SK-N-SH treated with all-trans-retinoic acid at 6 μM for 48 hours (cell line): Measurements from ENCODE around the gene ZNF136.

Experiments
- ATAC-seq: fragments of 200-7000 bp; cut with Tn5 transposase; 3 replicates; pipeline ENCODE4 v1.9.1; 2020; ENCODE audit warnings: mild to moderate bottlenecking, moderate library complexity
- ARNTL ChIP-seq: fragments of 450-650 bp; formaldehyde crosslinking; IDR thresholded peaks from 2 replicates; pipeline ENCODE4 v1.5.0; 2020; ENCODE audit warnings: low read depth, mild to moderate bottlenecking, moderate library complexity, borderline replicate concordance
- BACH2 ChIP-seq: fragments of 250-450 bp; sonication (Bioruptor Pico); IDR thresholded peaks from 2 replicates; pipeline ENCODE4 v1.9.0; 2021; ENCODE audit warnings: mild to moderate bottlenecking, borderline replicate concordance
- CSDC2 ChIP-seq: fragments of 250-450 bp; sonication (Bioruptor Pico); IDR thresholded peaks from 2 replicates; pipeline ENCODE4 v1.5.0; 2020; ENCODE audit warnings: mild to moderate bottlenecking, moderate library complexity
- GLIS3 ChIP-seq: fragments of 250-450 bp; sonication (Bioruptor Pico); IDR thresholded peaks from 2 replicates; pipeline ENCODE4 v1.5.0; 2020; ENCODE audit warnings: mild to moderate bottlenecking, moderate library complexity
- ISL1 ChIP-seq: fragments of 250-450 bp; sonication (Bioruptor Pico); IDR thresholded peaks from 2 replicates; pipeline ENCODE4 v2.1.2; 2022; ENCODE audit warnings: mild to moderate bottlenecking, moderate library complexity
- PPARA ChIP-seq: fragments of 250-450 bp; sonication (Bioruptor Pico); IDR thresholded peaks from 2 replicates; pipeline ENCODE4 v1.5.0; 2020; ENCODE audit warnings: mild to moderate bottlenecking, borderline replicate concordance
- RARB ChIP-seq: fragments of 250-450 bp; sonication (Bioruptor Pico); IDR thresholded peaks from 2 replicates; pipeline ENCODE4 v1.8.0; 2021; ENCODE audit warnings: mild to moderate bottlenecking, moderate library complexity
- TCF4 ChIP-seq: fragments of 250-450 bp; sonication (Bioruptor Pico); IDR thresholded peaks from 2 replicates; pipeline ENCODE4 v1.8.0; 2021; ENCODE audit warnings: mild to moderate bottlenecking, moderate library complexity, borderline replicate concordance
- TOX ChIP-seq: fragments of 250-450 bp; sonication (Bioruptor Pico); IDR thresholded peaks from 2 replicates; pipeline ENCODE4 v1.8.0; 2021; ENCODE audit warnings: mild to moderate bottlenecking, moderate library complexity, borderline replicate concordance
- ZC3H10 ChIP-seq: fragments of 250-450 bp; sonication (Bioruptor Pico); IDR thresholded peaks from 2 replicates; pipeline ENCODE4 v1.5.1; 2021; ENCODE audit warnings: mild to moderate bottlenecking, moderate library complexity
- ZNF8 ChIP-seq: fragments of 450-650 bp; formaldehyde crosslinking; IDR thresholded peaks from 2 replicates; pipeline ENCODE4 v1.5.0; 2020; ENCODE audit warnings: mild to moderate bottlenecking, moderate library complexity
- TF ChIP-seq, protein P1 (sequence below): fragments of 250-450 bp; sonication (Bioruptor Pico); IDR thresholded peaks from 2 replicates; pipeline ENCODE4 v1.8.0; 2021; ENCODE audit warnings: low read depth, mild to moderate bottlenecking, moderate library complexity, borderline replicate concordance
- TF ChIP-seq, protein P2 (sequence below): fragments of 250-450 bp; sonication (Bioruptor Pico); IDR thresholded peaks from 2 replicates; pipeline ENCODE4 v1.5.1; 2021; ENCODE audit warnings: mild to moderate bottlenecking, moderate library complexity
- TF ChIP-seq, protein P3 (sequence below): fragments of 250-450 bp; sonication (Bioruptor Pico); IDR thresholded peaks from 2 replicates; pipeline ENCODE4 v1.5.1; 2020; ENCODE audit warnings: low read depth, mild to moderate bottlenecking, moderate library complexity
- TF ChIP-seq, protein P4 (sequence below): fragments of 250-450 bp; sonication (Bioruptor Pico); IDR thresholded peaks from 2 replicates; pipeline ENCODE4 v1.5.0; 2020; ENCODE audit warnings: mild to moderate bottlenecking, moderate library complexity

Gene ZNF136

DNA sequence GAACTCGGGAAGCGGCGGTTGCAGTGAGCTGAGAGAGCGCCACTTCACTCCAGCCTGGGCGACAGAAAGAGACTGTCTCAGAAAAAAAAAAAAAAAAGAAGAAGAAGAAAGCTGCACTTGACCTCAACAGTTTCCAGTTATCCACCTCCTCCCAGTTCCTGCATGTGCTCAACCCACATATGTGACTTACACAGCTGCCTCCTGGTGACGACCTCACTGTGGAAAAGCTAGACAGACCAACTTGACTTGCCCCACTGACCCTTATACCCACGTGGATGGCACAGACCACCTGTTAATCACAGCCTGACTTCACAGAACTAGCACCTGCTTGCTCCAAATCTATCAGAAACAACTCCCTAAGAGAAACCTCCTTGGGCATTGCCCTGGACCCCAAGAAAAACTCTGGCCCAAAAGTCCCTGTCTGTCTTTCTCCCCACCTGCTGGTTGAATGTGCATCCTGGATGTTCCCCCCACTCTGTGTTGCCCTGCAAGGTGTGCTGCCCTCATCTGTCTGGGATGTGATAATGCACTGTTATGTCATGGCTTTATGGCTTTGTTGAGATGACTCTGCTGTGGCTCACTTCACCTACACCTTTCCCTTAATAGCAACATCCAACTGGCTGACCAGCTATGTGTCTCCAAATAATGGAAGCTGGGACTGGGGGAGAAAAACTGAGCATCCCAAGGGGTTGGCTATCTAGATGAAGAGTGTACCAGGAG lies 25.5 kb upstream of the ZNF136 start (continued):
- TF ChIP-seq, protein P1, sequence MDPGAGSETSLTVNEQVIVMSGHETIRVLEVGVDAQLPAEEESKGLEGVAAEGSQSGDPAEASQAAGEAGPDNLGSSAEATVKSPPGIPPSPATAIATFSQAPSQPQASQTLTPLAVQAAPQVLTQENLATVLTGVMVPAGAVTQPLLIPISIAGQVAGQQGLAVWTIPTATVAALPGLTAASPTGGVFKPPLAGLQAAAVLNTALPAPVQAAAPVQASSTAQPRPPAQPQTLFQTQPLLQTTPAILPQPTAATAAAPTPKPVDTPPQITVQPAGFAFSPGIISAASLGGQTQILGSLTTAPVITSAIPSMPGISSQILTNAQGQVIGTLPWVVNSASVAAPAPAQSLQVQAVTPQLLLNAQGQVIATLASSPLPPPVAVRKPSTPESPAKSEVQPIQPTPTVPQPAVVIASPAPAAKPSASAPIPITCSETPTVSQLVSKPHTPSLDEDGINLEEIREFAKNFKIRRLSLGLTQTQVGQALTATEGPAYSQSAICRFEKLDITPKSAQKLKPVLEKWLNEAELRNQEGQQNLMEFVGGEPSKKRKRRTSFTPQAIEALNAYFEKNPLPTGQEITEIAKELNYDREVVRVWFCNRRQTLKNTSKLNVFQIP = no peak
- TF ChIP-seq BACH2 (CRISPR knock-in tag) (no peak), ISL1 (CRISPR knock-in tag) (no peak), TOX (CRISPR knock-in tag) (no peak)

DNA sequence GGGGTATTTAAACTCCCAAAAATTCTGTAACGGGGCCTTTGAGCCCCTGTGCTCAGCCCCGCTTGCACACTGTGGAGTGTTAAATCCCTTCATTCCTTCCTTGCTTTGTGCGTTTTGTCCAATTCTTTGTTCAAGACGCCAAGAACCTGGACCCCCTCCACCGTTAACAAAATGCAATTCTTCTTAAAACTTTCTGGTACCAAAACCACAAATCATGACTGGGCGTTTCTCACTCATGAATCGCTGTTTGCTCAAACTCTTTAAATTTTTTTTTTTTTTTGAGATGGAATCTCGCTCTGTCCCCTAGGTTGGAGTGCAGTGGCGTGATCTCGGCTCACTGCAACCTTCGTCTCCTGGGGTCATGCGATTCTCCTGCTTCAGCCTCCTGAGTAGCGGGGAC lies 23.6 kb upstream of the ZNF136 start:
- 0 out of 3 replicates have a peak, but pooled peaks have one; percentile 2 for ATAC-seq

DNA sequence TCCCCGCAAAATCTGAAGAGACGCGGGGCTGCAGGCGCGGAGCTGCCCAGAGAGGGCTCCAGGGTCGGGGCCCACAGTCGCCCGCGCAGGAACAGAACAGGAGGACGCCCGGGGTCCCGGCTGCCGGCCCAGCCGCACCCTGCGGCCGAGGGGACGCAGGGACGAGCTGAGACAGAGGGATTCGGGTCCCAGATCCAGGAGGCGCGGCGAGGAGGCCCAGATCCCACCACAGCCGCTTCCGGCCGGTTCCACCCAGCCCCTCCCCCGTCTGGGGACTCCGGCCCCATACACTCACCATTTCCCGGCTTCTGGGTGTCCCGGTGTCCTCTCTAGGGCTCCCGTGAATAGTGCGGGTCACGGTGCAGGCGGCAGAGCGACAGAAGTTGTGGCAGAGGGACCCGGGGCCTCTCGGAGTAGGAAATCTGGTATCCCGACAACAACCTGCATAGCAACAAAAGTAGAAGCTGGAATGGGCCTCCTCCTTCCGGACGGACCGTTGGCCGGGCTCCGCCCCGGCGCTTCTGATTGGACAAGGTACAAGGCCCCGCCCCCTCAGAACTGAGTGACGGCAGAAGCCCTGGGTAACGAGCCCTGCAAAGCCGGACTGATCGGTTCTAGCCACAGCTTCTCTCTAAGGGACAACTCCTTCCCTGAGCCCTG lies 22.9 kb upstream of the ZNF136 start, which contains the start of gene ZNF20:
Gene ZNF20 (minus strand): TSS at position 466 of the 660 bp plus-strand sequence. CDS start 168 bp downstream, at position 298.
- no peak for TF ChIP-seq ZNF8
- no peak for TF ChIP-seq RARB (CRISPR knock-in tag)
- TF ChIP-seq, protein P2, sequence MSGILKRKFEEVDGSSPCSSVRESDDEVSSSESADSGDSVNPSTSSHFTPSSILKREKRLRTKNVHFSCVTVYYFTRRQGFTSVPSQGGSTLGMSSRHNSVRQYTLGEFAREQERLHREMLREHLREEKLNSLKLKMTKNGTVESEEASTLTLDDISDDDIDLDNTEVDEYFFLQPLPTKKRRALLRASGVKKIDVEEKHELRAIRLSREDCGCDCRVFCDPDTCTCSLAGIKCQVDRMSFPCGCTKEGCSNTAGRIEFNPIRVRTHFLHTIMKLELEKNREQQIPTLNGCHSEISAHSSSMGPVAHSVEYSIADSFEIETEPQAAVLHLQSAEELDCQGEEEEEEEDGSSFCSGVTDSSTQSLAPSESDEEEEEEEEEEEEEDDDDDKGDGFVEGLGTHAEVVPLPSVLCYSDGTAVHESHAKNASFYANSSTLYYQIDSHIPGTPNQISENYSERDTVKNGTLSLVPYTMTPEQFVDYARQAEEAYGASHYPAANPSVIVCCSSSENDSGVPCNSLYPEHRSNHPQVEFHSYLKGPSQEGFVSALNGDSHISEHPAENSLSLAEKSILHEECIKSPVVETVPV (CRISPR knock-in tag) = no peak
- no peak for TF ChIP-seq PPARA
- TF ChIP-seq TCF4 (CRISPR knock-in tag) = no peak
- no peak for TF ChIP-seq BACH2 (CRISPR knock-in tag)
- no peak for TF ChIP-seq CSDC2 (CRISPR knock-in tag)
- TF ChIP-seq, protein P3, sequence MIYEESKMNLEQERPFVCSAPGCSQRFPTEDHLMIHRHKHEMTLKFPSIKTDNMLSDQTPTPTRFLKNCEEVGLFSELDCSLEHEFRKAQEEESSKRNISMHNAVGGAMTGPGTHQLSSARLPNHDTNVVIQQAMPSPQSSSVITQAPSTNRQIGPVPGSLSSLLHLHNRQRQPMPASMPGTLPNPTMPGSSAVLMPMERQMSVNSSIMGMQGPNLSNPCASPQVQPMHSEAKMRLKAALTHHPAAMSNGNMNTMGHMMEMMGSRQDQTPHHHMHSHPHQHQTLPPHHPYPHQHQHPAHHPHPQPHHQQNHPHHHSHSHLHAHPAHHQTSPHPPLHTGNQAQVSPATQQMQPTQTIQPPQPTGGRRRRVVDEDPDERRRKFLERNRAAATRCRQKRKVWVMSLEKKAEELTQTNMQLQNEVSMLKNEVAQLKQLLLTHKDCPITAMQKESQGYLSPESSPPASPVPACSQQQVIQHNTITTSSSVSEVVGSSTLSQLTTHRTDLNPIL (CRISPR knock-in tag) = no peak
- TF ChIP-seq ARNTL (CRISPR knock-in tag) = no peak
- TF ChIP-seq GLIS3 (CRISPR knock-in tag) = no peak
- TF ChIP-seq, protein P4, sequence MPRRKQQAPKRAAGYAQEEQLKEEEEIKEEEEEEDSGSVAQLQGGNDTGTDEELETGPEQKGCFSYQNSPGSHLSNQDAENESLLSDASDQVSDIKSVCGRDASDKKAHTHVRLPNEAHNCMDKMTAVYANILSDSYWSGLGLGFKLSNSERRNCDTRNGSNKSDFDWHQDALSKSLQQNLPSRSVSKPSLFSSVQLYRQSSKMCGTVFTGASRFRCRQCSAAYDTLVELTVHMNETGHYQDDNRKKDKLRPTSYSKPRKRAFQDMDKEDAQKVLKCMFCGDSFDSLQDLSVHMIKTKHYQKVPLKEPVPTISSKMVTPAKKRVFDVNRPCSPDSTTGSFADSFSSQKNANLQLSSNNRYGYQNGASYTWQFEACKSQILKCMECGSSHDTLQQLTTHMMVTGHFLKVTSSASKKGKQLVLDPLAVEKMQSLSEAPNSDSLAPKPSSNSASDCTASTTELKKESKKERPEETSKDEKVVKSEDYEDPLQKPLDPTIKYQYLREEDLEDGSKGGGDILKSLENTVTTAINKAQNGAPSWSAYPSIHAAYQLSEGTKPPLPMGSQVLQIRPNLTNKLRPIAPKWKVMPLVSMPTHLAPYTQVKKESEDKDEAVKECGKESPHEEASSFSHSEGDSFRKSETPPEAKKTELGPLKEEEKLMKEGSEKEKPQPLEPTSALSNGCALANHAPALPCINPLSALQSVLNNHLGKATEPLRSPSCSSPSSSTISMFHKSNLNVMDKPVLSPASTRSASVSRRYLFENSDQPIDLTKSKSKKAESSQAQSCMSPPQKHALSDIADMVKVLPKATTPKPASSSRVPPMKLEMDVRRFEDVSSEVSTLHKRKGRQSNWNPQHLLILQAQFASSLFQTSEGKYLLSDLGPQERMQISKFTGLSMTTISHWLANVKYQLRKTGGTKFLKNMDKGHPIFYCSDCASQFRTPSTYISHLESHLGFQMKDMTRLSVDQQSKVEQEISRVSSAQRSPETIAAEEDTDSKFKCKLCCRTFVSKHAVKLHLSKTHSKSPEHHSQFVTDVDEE (CRISPR knock-in tag) = no peak
- no peak for TF ChIP-seq ZC3H10 (CRISPR knock-in tag)

More for the DNA sequence above, 23.6 kb upstream of the ZNF136 start:
- TF ChIP-seq, protein P3 (CRISPR knock-in tag) = no peak
- TF ChIP-seq, protein P4 (CRISPR knock-in tag) = no peak
- TF ChIP-seq ZC3H10 (CRISPR knock-in tag) = no peak
- TF ChIP-seq, all 23 proteins: peak for 0

More for the DNA sequence above, 22.9 kb upstream of the ZNF136 start, which contains the start of gene ZNF20:
- peak; percentile 98 for ATAC-seq
